Loucy (cell line): Measurements from ENCODE around the gene RUNX1.

Experiments
- CTCF ChIP-seq: fragments of 200-600 bp; sonication (generic); conservative IDR thresholded peaks from 2 replicates; pipeline ENCODE4 v1.5.1; 2014; ENCODE audit warnings: mild to moderate bottlenecking, antibody characterized with exemption, low read length
- EZH2phosphoT487 ChIP-seq: fragments of 200-600 bp; IDR thresholded peaks from 2 replicates; pipeline ENCODE4 v1.6.1; 2018; ENCODE audit warnings: antibody characterized with exemption, mild to moderate bottlenecking, moderate library complexity, borderline replicate concordance

GRCh38 chr21:34887725-34888568, 161.2 kb downstream of the RUNX1 start:
- TF ChIP-seq CTCF (no peak), EZH2phosphoT487 (no peak)
